Erythroblast (primary cell): ENCODE measurements around the gene THSD4.

Source experiments
- GATA1 ChIP-seq: IDR thresholded peaks from 2 replicates; pipeline ENCODE4 v1.6.1; 2011; ENCODE audit warnings: low read depth, mild to moderate bottlenecking, control low read depth, low read length, moderate library complexity
- POLR2A ChIP-seq: IDR thresholded peaks from 2 replicates; pipeline ENCODE4 v1.6.1; 2011; ENCODE audit warnings: mild to moderate bottlenecking, low read length

GRCh38 chr15:71549697-71550096 is 434.4 kb downstream of the THSD4 start:
- TF ChIP-seq POLR2A (no peak), GATA1 (no peak)
